Ovary (tissue), 3 donors: ENCODE measurements around the gene PPFIA4.

ENCODE experiments used
- EP300 ChIP-seq: sonication (generic); formaldehyde crosslinking; IDR thresholded peaks from one replicate; pipeline ENCODE4 v1.6.1; 2017; ENCODE audit warnings: antibody characterized with exemption
- TF ChIP-seq, protein P1 (sequence below), 3 donors: fragments of 450-650 bp in 2 of 3; fragments of 200-600 bp in 1 of 3; IDR thresholded peaks; one replicate each; pipeline versions ENCODE4 v1.5.1 to v1.8.0; 2016 to 2022; ENCODE audit warnings: antibody characterized with exemption in 3 of 3, mild to moderate bottlenecking in 1 of 3
- donor health status: DM: no; HTN: no; CAD: no.

DNA sequence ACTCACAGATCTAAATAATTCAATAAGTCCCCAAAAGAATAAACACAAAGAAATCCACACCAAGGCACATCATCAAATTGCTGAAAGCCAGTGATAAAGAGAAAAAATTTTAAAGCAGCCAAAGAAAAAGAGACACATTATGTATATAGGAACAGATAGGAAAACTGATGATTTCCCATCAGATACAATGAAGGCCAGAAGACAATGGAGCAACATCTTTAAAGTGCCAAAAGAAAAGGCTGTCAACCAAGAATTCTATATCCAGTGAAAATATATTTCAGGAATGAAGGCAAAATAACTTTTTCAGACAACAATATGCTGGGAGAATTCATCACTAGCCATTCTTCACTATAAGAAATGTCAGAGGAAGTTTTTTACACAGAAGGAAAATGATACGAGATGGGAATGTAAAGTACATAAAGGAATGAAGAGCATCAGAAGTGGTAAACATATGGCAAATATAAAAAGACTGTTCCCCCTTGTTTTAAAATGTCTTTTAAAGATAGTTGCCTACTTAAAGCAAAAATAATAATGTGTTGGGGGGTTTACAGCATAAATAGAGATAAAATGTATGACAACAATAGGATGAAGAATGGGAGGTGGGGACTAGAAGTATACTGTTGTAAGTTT, 68.9 kb downstream of the PPFIA4 start:
- TF ChIP-seq EP300: no peak
- TF ChIP-seq, protein P1, sequence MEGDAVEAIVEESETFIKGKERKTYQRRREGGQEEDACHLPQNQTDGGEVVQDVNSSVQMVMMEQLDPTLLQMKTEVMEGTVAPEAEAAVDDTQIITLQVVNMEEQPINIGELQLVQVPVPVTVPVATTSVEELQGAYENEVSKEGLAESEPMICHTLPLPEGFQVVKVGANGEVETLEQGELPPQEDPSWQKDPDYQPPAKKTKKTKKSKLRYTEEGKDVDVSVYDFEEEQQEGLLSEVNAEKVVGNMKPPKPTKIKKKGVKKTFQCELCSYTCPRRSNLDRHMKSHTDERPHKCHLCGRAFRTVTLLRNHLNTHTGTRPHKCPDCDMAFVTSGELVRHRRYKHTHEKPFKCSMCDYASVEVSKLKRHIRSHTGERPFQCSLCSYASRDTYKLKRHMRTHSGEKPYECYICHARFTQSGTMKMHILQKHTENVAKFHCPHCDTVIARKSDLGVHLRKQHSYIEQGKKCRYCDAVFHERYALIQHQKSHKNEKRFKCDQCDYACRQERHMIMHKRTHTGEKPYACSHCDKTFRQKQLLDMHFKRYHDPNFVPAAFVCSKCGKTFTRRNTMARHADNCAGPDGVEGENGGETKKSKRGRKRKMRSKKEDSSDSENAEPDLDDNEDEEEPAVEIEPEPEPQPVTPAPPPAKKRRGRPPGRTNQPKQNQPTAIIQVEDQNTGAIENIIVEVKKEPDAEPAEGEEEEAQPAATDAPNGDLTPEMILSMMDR (IDR thresholded peaks at IDR 0.05): no peak
